ENCODE results near the gene LANCL2.

GRCh38 chr7:55413442-55413841 is 48.3 kb downstream of the LANCL2 start:
- no peak for TF ChIP-seq POLR2AphosphoS5 (IDR thresholded peaks at IDR 0.05)
- TF ChIP-seq EP300 (IDR thresholded peaks at IDR 0.05), result no peak
- TF ChIP-seq, protein P1, sequence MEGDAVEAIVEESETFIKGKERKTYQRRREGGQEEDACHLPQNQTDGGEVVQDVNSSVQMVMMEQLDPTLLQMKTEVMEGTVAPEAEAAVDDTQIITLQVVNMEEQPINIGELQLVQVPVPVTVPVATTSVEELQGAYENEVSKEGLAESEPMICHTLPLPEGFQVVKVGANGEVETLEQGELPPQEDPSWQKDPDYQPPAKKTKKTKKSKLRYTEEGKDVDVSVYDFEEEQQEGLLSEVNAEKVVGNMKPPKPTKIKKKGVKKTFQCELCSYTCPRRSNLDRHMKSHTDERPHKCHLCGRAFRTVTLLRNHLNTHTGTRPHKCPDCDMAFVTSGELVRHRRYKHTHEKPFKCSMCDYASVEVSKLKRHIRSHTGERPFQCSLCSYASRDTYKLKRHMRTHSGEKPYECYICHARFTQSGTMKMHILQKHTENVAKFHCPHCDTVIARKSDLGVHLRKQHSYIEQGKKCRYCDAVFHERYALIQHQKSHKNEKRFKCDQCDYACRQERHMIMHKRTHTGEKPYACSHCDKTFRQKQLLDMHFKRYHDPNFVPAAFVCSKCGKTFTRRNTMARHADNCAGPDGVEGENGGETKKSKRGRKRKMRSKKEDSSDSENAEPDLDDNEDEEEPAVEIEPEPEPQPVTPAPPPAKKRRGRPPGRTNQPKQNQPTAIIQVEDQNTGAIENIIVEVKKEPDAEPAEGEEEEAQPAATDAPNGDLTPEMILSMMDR (IDR thresholded peaks at IDR 0.05), result no peak
- no peak for TF ChIP-seq POLR2A (IDR thresholded peaks at IDR 0.05)

Measured in stomach (tissue), 4 donors.